SK-N-SH (cell line): ENCODE measurements around the gene ABRACL.

Experiments used
- EZH2phosphoT487 ChIP-seq: fragments of 200-600 bp; sonication (generic); IDR thresholded peaks from 2 replicates; pipeline ENCODE4 v1.6.1; 2017; ENCODE audit warnings: low read depth, mixed run types, mild to moderate bottlenecking, antibody characterized with exemption, moderate library complexity, borderline replicate concordance
- RAD21 ChIP-seq: IDR thresholded peaks from 2 replicates; pipeline ENCODE4 v1.6.1; 2012; ENCODE audit warnings: mild to moderate bottlenecking, low read length
- TF ChIP-seq, protein P1 (sequence below): fragments of 200-600 bp; sonication (generic); IDR thresholded peaks from 2 replicates; pipeline ENCODE4 v1.6.1; 2017; ENCODE audit warnings: antibody characterized with exemption, mild to moderate bottlenecking, moderate library complexity

DNA sequence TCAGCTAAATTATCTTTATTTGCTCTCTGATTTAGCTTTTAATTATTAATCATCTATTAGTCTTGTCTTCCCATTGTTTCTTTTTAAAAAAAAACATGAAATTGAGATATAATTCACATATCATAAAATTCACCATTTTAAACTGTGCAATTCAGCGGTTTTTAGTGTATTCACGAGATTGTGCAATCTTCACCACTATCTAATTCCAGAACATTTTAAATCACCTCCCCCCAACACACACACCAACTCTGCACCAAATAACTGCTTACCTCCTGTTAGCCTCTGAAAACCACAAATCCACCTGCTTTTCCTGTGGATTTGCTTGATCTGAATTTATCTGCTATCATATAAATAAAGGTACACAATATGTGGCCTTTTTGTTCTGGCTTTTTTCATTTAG is 8.8 kb upstream of the ABRACL start:
- TF ChIP-seq, protein P1, sequence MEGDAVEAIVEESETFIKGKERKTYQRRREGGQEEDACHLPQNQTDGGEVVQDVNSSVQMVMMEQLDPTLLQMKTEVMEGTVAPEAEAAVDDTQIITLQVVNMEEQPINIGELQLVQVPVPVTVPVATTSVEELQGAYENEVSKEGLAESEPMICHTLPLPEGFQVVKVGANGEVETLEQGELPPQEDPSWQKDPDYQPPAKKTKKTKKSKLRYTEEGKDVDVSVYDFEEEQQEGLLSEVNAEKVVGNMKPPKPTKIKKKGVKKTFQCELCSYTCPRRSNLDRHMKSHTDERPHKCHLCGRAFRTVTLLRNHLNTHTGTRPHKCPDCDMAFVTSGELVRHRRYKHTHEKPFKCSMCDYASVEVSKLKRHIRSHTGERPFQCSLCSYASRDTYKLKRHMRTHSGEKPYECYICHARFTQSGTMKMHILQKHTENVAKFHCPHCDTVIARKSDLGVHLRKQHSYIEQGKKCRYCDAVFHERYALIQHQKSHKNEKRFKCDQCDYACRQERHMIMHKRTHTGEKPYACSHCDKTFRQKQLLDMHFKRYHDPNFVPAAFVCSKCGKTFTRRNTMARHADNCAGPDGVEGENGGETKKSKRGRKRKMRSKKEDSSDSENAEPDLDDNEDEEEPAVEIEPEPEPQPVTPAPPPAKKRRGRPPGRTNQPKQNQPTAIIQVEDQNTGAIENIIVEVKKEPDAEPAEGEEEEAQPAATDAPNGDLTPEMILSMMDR, result no peak
- no peak for TF ChIP-seq RAD21
- TF ChIP-seq EZH2phosphoT487, result no peak
